Sciatic nerve (tissue), 2 donors: Measurements from ENCODE around the gene ATP12A. TPM values are rescaled to one million over a fixed set of nuclear protein-coding genes. Genes with fewer than 3 reads are reported as not detected.
A peak's percentile ranks its signal among the peaks of the same experiment; 100 is the strongest.

Experiments
- ATAC-seq: fragments of 200-7000 bp; cut with Tn5 transposase; one replicate; pipeline ENCODE4 v1.9.1; 2020; ENCODE audit warnings: mild to moderate bottlenecking, moderate library complexity
- DNase-seq: peaks from one replicate; pipeline ENCODE4 v3.0.0-alpha.2; 2020; ENCODE audit warnings: low spot score
- intact Hi-C: fragments of 100-400 bp; cut with DNase I; formaldehyde crosslinking; loops from one replicate; pipeline ENCODE4 v1.14.2; 2022
- total RNA-seq: library from RNA; stranded (reverse); fragmentation: NEBNext Ultra II Directional; extraction: Animal tissue kit (Norgen Biotek cat#: 25700); gene quantifications from one replicate; pipeline ENCODE4 v1.2.1, GENCODE V29; 2021
- donor health status: DM: no; HTN: no; CAD: no.
- donor health status: DM: no; HTN: no; CAD: no.

The ATP12A gene
- total RNA-seq, 1 donor from 2014 or later, result not detected

GRCh38 chr13:24662195-24663088, 17.8 kb upstream of the ATP12A start:
- DNase-seq (no peak), ATAC-seq (no peak)
- intact Hi-C loops, result no loop called here

- intact Hi-C loops, result no loop called here
- ATAC-seq, result no peak
- DNase-seq, result no peak
Observed at GRCh38 chr13:24663089-24663395, 17.2 kb upstream of the ATP12A start.

GRCh38 chr13:24663586-24663985, 16.6 kb upstream of the ATP12A start:
- intact Hi-C loops, result no loop called here
- DNase-seq, result no peak
- no peak for ATAC-seq

GRCh38 chr13:24664726-24665409, 15.3 kb upstream of the ATP12A start:
- ATAC-seq (no peak), DNase-seq (no peak)
- intact Hi-C loops, result no loop called here

- DNase-seq, result no peak
- no peak for ATAC-seq
- intact Hi-C loops, result no loop called here
Observed at GRCh38 chr13:24668511-24668910, 11.7 kb upstream of the ATP12A start.

- no peak for DNase-seq
- ATAC-seq, result no peak
- intact Hi-C loops, result no loop called here
Observed at GRCh38 chr13:24668955-24669582, 11.1 kb upstream of the ATP12A start.

- intact Hi-C loops, result no loop called here
- ATAC-seq (no peak), DNase-seq (no peak)
Observed at GRCh38 chr13:24670174-24670573, 10.0 kb upstream of the ATP12A start.

GRCh38 chr13:24670961-24671381, 9.2 kb upstream of the ATP12A start:
- intact Hi-C loops, result no loop called here
- DNase-seq, result no peak
- no peak for ATAC-seq

- intact Hi-C loops, result no loop called here
- ATAC-seq (peak; percentile 95), DNase-seq (no peak)
Observed at GRCh38 chr13:24671386-24672113, 8.7 kb upstream of the ATP12A start.

- intact Hi-C loops, result no loop called here
- no peak for DNase-seq
- ATAC-seq, result no peak
Observed at GRCh38 chr13:24672141-24673132, 7.8 kb upstream of the ATP12A start.

GRCh38 chr13:24675806-24676570, 4.2 kb upstream of the ATP12A start:
- ATAC-seq (no peak), DNase-seq (no peak)
- intact Hi-C loops, result no loop called here

GRCh38 chr13:24678151-24678550, 2.1 kb upstream of the ATP12A start:
- intact Hi-C loops, result no loop called here
- DNase-seq (no peak), ATAC-seq (no peak)

GRCh38 chr13:24679686-24680085, 522 bp upstream of the ATP12A start:
- ATAC-seq (no peak), DNase-seq (no peak)
- intact Hi-C loops, result no loop called here

- no peak for DNase-seq
- intact Hi-C loops, result no loop called here
- ATAC-seq, result no peak
Observed at GRCh38 chr13:24680921-24681604, 855 bp downstream of the ATP12A start.

GRCh38 chr13:24681930-24682329, 1.7 kb downstream of the ATP12A start:
- DNase-seq (no peak), ATAC-seq (no peak)
- intact Hi-C loops, result no loop called here

- ATAC-seq (no peak), DNase-seq (no peak)
- intact Hi-C loops, result no loop called here
Observed at GRCh38 chr13:24682353-24682752, 2.1 kb downstream of the ATP12A start.

GRCh38 chr13:24683351-24683750, 3.1 kb downstream of the ATP12A start:
- intact Hi-C loops, result no loop called here
- no peak for ATAC-seq
- no peak for DNase-seq
